ENCODE results near the gene FAM50A. TPM values are rescaled to one million over a fixed set of nuclear protein-coding genes. Genes with fewer than 3 reads are reported as not detected.

FAM50A gene
- total RNA-seq, 1 experiment from 2014 or later = 57.4 TPM

- no peak overlapping the region for H2AFZ ChIP-seq (ENCODE audit: low read length)
- WGBS (ENCODE audit: extremely low coverage, insufficient read length, low lambda C conversion rate) = no CpG with 5 or more reads among the region's 14 CpGs
- H3K27me3 Mint-ChIP-seq (ENCODE audit: low read depth) = peaks cover 20% of the 10 kb centered on the region
Observed at GRCh38 chrX:154459832-154460231, 15.9 kb downstream of the FAM50A start.

More at GRCh38 chrX:154459832-154460231, 15.9 kb downstream of the FAM50A start:
- H3K23ac ChIP-seq (ENCODE audit: insufficient read length, low read depth, low read length) = no peak overlapping the region
- no peaks in the 10 kb centered on the region for H4K20me1 ChIP-seq (ENCODE audit: control insufficient read depth, insufficient read depth, insufficient read length)
- Mint-ChIP-seq H3K4me3 (peak overlapping the region in 1 of 2 experiments; percentile 57; a peak in 1 of 5 replicates), H3K27ac (no peak overlapping the region), H3K9me3 (peaks cover 51 to 78% of the 10 kb centered on the region in 2 experiments), H3K4me1 (peaks cover 0 to 7% of the 10 kb centered on the region in 2 experiments; a peak in 1 of 4 replicates), H3K36me3 (ENCODE audit: insufficient read depth in 1 of 3, low read depth in 3 of 3) (peaks cover 20 to 30% (median 20%) of the 10 kb centered on the region in 3 experiments)
- DNase-seq = no peak
- peaks cover 8% of the 10 kb centered on the region for H3K23me2 ChIP-seq (ENCODE audit: insufficient read length, low read depth, low read length, poor library complexity, severe bottlenecking)
- H4K91ac ChIP-seq (ENCODE audit: insufficient read length, low read depth, low read length) = no peak overlapping the region
- no peaks in the 10 kb centered on the region for H3K79me1 ChIP-seq (ENCODE audit: insufficient read depth, low read depth, low read length, poor library complexity, severe bottlenecking)
- H2BK20ac ChIP-seq (ENCODE audit: low read depth, low read length, poor library complexity, severe bottlenecking) = no peak overlapping the region
- no peak overlapping the region for H2AK5ac ChIP-seq (ENCODE audit: insufficient read length, low read length)
- no peak overlapping the region for H2BK5ac ChIP-seq (ENCODE audit: insufficient read length, low read length)
- no peak overlapping the region for H2BK12ac ChIP-seq (ENCODE audit: insufficient read length, low read depth, low read length)
- no peak overlapping the region for H3K56ac ChIP-seq (ENCODE audit: insufficient read length, low read depth, low read length)
- H2BK120ac ChIP-seq (ENCODE audit: low read depth, low read length, poor library complexity, severe bottlenecking) = no peak overlapping the region
- no peak overlapping the region for H4K8ac ChIP-seq (replicated peaks; ENCODE audit: insufficient read length, low read depth, low read length)
- no peak overlapping the region for H4K5ac ChIP-seq (ENCODE audit: insufficient read length, low read depth, low read length)
- no peak for TF ChIP-seq CTCF (conservative IDR thresholded peaks at IDR 0.05)
- H3K18ac ChIP-seq (ENCODE audit: insufficient read length, low read depth, low read length) = no peak overlapping the region
- no peak overlapping the region for H3K4me2 ChIP-seq (ENCODE audit: insufficient read depth, insufficient read length, low read length)
- no peaks in the 10 kb centered on the region; the same call in 1 of the 2 replicates for H3K27me3 ChIP-seq (ENCODE audit: insufficient read depth, low read length)
- no peak overlapping the region for H3K27ac ChIP-seq (ENCODE audit: insufficient read length, low read depth, low read length)
- H3K79me2 ChIP-seq (ENCODE audit: insufficient read depth, low read length) = no peaks in the 10 kb centered on the region
- H3K14ac ChIP-seq (ENCODE audit: insufficient read depth, low read length) = no peak overlapping the region
- peaks cover 18% of the 10 kb centered on the region for H3K9me3 ChIP-seq (ENCODE audit: control insufficient read depth, low read depth, low read length)
- no peak overlapping the region for H3T11ph ChIP-seq (ENCODE audit: low read length)
- H3K4ac ChIP-seq (ENCODE audit: low read depth, low read length) = no peak overlapping the region
- no peaks in the 10 kb centered on the region for H3K4me1 ChIP-seq (ENCODE audit: insufficient read depth, low read length)
- no peak overlapping the region for H3K9ac ChIP-seq (ENCODE audit: extremely low read depth, insufficient read length, low read length)
- H2BK15ac ChIP-seq (ENCODE audit: low read depth, low read length) = no peak overlapping the region
